A549 (cell line): ENCODE measurements around the gene ID3.

Experiments
- CTCF ChIP-seq: fragments of >200 bp; sonication (Bioruptor Twin); formaldehyde crosslinking; IDR thresholded peaks from 3 replicates; pipeline ENCODE4 v1.5.1; 2016
- PHF8 ChIP-seq: fragments of 200-600 bp; sonication (generic); IDR thresholded peaks from 2 replicates; pipeline ENCODE4 v1.6.1; 2016; ENCODE audit warnings: low read depth, mild to moderate bottlenecking, antibody characterized with exemption, moderate library complexity, borderline replicate concordance
- RFX5 ChIP-seq: fragments of 450-650 bp; IDR thresholded peaks from 2 replicates; pipeline ENCODE4 v1.7.1; 2014; ENCODE audit warnings: antibody characterized with exemption, mild to moderate bottlenecking, moderate library complexity
- ZC3H11A ChIP-seq: fragments of 450-650 bp; IDR thresholded peaks from 2 replicates; pipeline ENCODE4 v1.6.1; 2014; ENCODE audit warnings: antibody characterized with exemption, mild to moderate bottlenecking

DNA sequence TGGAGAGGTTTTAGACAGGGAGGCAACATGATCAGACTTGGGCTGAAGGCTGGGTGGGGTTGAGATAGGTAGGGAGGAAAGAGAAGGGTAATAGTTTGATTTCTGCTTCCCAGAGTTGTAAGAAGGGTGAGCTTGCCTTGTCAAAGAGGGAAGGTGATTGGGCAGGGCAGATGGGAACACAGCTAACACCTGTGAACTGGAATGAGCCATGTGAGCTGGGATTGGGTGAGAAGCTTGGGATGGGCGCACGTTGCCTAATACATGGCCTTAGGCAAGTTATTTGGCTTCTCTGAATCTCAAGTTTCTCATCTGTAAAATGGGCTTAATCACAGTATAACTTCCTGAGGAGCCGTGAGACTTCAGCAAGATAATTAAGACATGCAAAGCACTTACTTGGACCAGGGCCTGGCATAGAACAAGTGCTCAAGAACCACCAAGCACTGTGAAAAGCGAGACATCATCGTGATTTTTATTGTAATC, 33.8 kb upstream of the ID3 start:
- no peak for TF ChIP-seq PHF8
- no peak for TF ChIP-seq CTCF
- no peak for TF ChIP-seq ZC3H11A
- no peak for TF ChIP-seq RFX5
